Aorta (tissue), 5 donors: ENCODE measurements around the gene DDI2. TPM values are rescaled to one million over a fixed set of nuclear protein-coding genes. Genes with fewer than 3 reads are reported as not detected.

Experiments
- ATAC-seq: fragments of 200-7000 bp; cut with Tn5 transposase; one replicate; pipeline ENCODE4 v1.9.1; 2022; ENCODE audit warnings: moderate library complexity; ENCODE audit not compliant: low FRiP score
- DNase-seq, 2 donors: peaks; one replicate each; pipeline ENCODE4 v3.0.0-alpha.2; 2020
- H3K27ac ChIP-seq, 2 donors: one replicate each; pipeline ENCODE4 v1.5.1; 2013; ENCODE audit warnings: low read length in 2 of 2, mild to moderate bottlenecking in 2 of 2, moderate library complexity in 2 of 2, control low read depth in 1 of 2, inconsistent platforms in 1 of 2, low read depth in 1 of 2
- H3K27me3 ChIP-seq, 2 donors: one replicate each; pipeline ENCODE4 v1.6.1; 2013; ENCODE audit warnings: control low read depth in 1 of 2, low read length in 1 of 2, mild to moderate bottlenecking in 1 of 2, moderate library complexity in 1 of 2; ENCODE audit not compliant: insufficient read depth in 2 of 2, control insufficient read depth in 1 of 2
- H3K36me3 ChIP-seq, 2 donors: one replicate each; pipeline ENCODE4 v1.6.1; 2013; ENCODE audit warnings: control low read depth in 1 of 2, low read length in 1 of 2, mild to moderate bottlenecking in 1 of 2; ENCODE audit not compliant: insufficient read depth in 2 of 2, control insufficient read depth in 1 of 2
- H3K4me1 ChIP-seq, 2 donors: one replicate each; pipeline ENCODE4 v1.6.1; 2013; ENCODE audit warnings: low read length in 2 of 2, control low read depth in 1 of 2, mild to moderate bottlenecking in 1 of 2, moderate library complexity in 1 of 2; ENCODE audit not compliant: insufficient read depth in 2 of 2, control insufficient read depth in 1 of 2
- H3K4me3 ChIP-seq, 2 donors: one replicate each; pipeline ENCODE4 v1.5.1; 2013; ENCODE audit warnings: low read length in 2 of 2, control low read depth in 1 of 2, mild to moderate bottlenecking in 1 of 2
- H3K9me3 ChIP-seq: one replicate; pipeline ENCODE4 v1.6.1; 2013; ENCODE audit warnings: mild to moderate bottlenecking, low read length; ENCODE audit not compliant: control insufficient read depth
- WGBS, 2 donors: extraction: QIAGEN DNeasy Blood & Tissue Kit; methylation state at CpG; one replicate each; pipeline ENCODE4 v1.1.7; 2013; 5-methylcytosine and 5-hydroxymethylcytosine counted together
- intact Hi-C, 2 donors: fragments of 100-400 bp; cut with DNase I; formaldehyde crosslinking; loops; one replicate each; pipeline versions ENCODE4 v1.14.2 to v1.15.0; 2022
- polyA plus RNA-seq, 2 donors: library from polyadenylated mRNA; stranded (reverse); fragments of 200-250 nt; gene quantifications; one replicate each; pipeline ENCODE4 v1.2.3, GENCODE V29; 2013
- total RNA-seq, 2 donors: library from RNA; stranded (reverse); fragmentation: NEBNext Ultra II Directional; extraction: Animal tissue kit (Norgen Biotek cat#: 25700); gene quantifications; one replicate each; pipeline ENCODE4 v1.2.1, GENCODE V29; 2021
- donor health status: healthy with polysubstance abuse.
- donor health status: Bipolar disorder and iron deficiency.
- donor health status: DM: no; HTN: no; CAD: no.
- donor health status: DM: no; HTN: no; CAD: no.
- donor health status: DM: yes; HTN: yes; CAD: no.

DDI2 gene
- total and polyA plus RNA-seq, 4 donors: 4.7 to 29.6 (median 15.0) TPM

- Histone ChIP-seq H3K4me1 (no peaks in the 10 kb centered on the region), H3K9me3 (no peaks in the 10 kb centered on the region), H3K36me3 (no peaks in the 10 kb centered on the region), H3K27me3 (no peaks in the 10 kb centered on the region), H3K27ac (no peak overlapping the region), H3K4me3 (no peak overlapping the region)
- intact Hi-C loops: no loop called here
- no peak for DNase-seq
- 92 to 97% methylated on average over 6 of the region's 6 CpGs for WGBS, 2 donors
- no peak for ATAC-seq
Measured at GRCh38 chr1:15676688-15677661, 59.7 kb downstream of the DDI2 start.

DNA sequence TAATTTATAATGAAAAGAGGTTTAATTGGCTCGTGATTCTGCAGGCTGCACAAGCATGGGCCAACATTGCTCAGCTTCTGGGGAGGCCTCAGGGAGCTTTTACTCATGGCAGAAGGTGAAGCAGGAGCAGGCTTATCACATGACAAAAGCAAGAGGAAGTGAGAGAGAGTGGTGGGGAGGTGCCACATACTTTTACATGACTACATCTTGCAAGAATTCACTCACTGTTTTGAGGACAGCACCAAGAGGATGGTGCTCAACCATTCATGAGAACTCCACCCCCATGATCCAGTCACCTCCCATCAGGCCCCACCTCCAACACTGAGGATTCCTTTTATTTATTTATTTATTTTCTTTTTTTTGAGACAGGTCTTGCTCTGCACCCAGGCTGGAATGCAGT is 61.3 kb downstream of the DDI2 start:
- ATAC-seq (no peak), DNase-seq (no peak)
- Histone ChIP-seq H3K27me3 (no peaks in the 10 kb centered on the region), H3K9me3 (no peaks in the 10 kb centered on the region), H3K4me3 (no peak overlapping the region), H3K27ac (no peak overlapping the region), H3K36me3 (no peaks in the 10 kb centered on the region), H3K4me1 (no peaks in the 10 kb centered on the region)
- 86 to 92% methylated on average over 1 of the region's 1 CpG for WGBS, 2 donors
- intact Hi-C loops: no loop called here

DNA sequence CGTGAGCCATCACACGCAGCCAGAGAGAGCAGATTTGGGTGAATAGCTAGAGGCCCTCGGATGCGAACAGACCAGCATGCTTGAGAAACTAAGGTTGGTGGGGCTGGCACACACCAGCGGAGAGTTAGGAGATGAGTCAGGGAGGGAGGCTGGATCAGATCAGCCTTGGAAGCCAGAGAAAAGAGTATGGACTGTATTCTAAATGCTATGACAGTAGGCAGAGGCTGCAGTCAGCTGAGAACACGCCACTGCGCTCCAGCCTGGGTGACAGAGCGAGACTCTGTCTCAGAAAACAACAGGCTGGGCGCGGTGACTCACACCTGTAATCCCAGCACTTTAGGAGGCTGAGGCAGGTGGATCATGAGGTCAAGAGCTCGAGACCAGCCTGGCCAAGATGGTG is 62.9 kb downstream of the DDI2 start:
- no peak overlapping the region for H3K4me3 ChIP-seq
- no peak overlapping the region for H3K27ac ChIP-seq
- DNase-seq: no peak
- H3K9me3 ChIP-seq: no peaks in the 10 kb centered on the region
- 94 to 97% methylated on average over 11 of the region's 11 CpGs for WGBS, 2 donors
- no peaks in the 10 kb centered on the region for H3K4me1 ChIP-seq
- H3K27me3 ChIP-seq: no peaks in the 10 kb centered on the region
- intact Hi-C loops: loop anchor here in 1 of 2 donors (10.0 kb wide), 1 partner anchor 65 kb away; the partner anchor contains the start of gene DDI2
- ATAC-seq: no peak
- H3K36me3 ChIP-seq: no peaks in the 10 kb centered on the region

DNA sequence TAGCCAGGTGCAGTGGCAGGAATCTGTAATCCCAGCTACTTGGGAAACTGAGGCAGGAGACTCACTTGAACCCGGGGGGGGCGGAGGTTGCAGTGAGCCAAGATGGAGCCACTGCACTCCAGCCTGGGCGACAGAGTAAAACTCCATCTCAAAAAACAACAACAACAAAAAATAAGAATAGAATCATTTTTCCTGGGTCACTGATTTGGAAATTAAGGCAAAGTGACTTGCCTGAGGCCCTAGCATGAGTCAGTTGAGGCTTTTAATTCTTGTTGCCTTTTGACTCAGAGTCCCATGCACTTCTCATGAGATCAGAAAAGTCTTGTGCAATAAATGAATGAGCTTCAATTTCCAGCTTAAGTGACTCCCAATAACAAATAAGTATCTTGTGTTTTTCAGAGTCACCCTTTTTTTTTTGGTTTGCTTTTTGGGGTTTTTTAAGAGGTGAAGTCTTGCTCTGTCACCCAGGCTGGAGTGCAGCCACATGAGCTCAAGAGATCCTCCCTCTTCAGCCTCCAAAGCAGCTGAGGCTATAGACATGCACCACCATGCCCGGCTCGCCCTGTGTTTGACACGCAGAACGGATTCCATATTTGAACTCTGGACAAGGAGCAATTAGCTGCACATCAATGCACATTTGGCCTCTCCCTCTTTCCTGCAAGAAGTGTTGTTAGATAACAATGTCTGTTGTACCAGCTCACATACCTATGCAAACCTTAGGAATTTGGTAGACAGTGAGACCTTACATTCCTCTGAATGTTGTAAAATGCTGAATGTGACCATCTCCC is 63.5 kb downstream of the DDI2 start:
- Histone ChIP-seq H3K27ac (no peak overlapping the region), H3K9me3 (no peaks in the 10 kb centered on the region), H3K27me3 (no peaks in the 10 kb centered on the region), H3K4me1 (no peaks in the 10 kb centered on the region), H3K36me3 (no peaks in the 10 kb centered on the region), H3K4me3 (no peak overlapping the region)
- DNase-seq (no peak), ATAC-seq (peak; percentile 66)
- WGBS, 2 donors: 85 to 93% methylated on average over 7 of the region's 7 CpGs
- intact Hi-C loops: loop anchor here in 1 of 2 donors (10.0 kb wide), 1 partner anchor 66 kb away; the partner anchor contains the start of gene DDI2

DNA sequence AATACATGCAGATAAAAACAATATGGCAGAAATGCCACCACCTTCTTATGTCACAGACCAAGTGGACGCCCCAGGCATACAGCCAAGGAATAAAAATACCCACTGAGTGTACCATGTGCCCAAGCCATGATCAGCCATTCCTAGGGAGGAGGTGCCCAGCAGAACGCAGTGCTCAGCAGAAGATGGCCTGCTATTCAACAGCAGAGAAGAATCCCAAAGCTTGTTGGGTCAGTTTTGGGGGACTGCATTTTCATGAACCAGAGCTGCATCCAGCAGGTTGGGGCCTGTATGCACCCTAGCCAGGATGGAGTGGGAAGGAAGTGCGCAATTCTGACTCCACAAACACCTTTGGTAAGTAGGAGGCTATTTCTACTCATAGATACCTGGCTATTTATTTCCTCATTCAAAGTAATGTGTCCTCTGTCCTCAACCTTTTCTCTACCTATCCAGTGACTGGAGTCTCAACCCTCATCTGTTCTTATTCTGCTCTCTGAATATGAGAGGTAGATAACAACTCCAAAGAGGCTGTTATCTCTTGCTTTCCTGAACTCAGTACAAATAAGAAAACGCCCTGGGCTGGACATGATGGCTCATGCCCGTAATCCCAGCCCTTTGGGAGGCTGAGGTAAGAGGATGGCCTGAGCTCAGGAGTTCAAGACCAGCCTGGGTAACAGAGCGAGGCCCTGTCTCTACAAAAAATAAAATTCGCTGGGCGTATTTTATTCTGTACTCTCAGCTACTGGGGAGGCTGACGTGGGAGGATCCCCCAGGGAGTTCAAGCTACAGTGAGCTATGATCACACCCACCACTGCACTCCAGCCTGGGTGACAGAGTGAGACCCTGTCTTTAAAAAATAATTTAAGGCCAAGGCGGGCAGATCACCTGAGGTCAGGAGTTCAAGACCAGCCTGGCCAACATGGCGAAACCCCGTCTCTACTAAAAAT is 64.4 kb downstream of the DDI2 start:
- intact Hi-C loops: loop anchor here in 1 of 2 donors (10.0 kb wide), 1 partner anchor 67 kb away; the partner anchor contains the start of gene DDI2

GRCh38 chr1:15682936-15683341 is 65.7 kb downstream of the DDI2 start:
- H3K27me3 ChIP-seq: no peaks in the 10 kb centered on the region
- ATAC-seq (peak; percentile 4), DNase-seq (no peak)
- no peaks in the 10 kb centered on the region for H3K36me3 ChIP-seq
- no peaks in the 10 kb centered on the region for H3K9me3 ChIP-seq
- intact Hi-C loops: loop anchor here in 1 of 2 donors (10.0 kb wide), 1 partner anchor 68 kb away; the partner anchor contains the start of gene DDI2
- 91% methylated on average over 4 of the region's 4 CpGs for WGBS, 2 donors
- H3K4me1 ChIP-seq: no peaks in the 10 kb centered on the region
- no peak overlapping the region for H3K27ac ChIP-seq
- no peak overlapping the region for H3K4me3 ChIP-seq

More for the DNA sequence above, 64.4 kb downstream of the DDI2 start:
- ATAC-seq: no peak
- Histone ChIP-seq H3K9me3 (no peaks in the 10 kb centered on the region), H3K27me3 (no peaks in the 10 kb centered on the region), H3K27ac (no peak overlapping the region), H3K4me3 (no peak overlapping the region), H3K36me3 (no peaks in the 10 kb centered on the region), H3K4me1 (no peaks in the 10 kb centered on the region)
- WGBS, 2 donors: 86% methylated on average over 12 of the region's 12 CpGs
- no peak for DNase-seq

- ATAC-seq (no peak), DNase-seq (no peak)
- Histone ChIP-seq H3K4me3 (peak overlapping the region; percentile 77 to 98), H3K9me3 (no peaks in the 10 kb centered on the region), H3K4me1 (no peaks in the 10 kb centered on the region), H3K36me3 (no peaks in the 10 kb centered on the region), H3K27me3 (no peaks in the 10 kb centered on the region), H3K27ac (peak overlapping the region; percentile 86 to 91)
- intact Hi-C loops: loop anchor here in 1 of 2 donors (10.0 kb wide), 1 partner anchor 69 kb away; the partner anchor contains the start of gene DDI2
- WGBS, 2 donors: 38 to 47% methylated on average over 16 to 18 of the region's 18 CpGs
Measured at GRCh38 chr1:15683345-15684039, 66.2 kb downstream of the DDI2 start.
